DMS 273 (cell line): ENCODE data around the gene ARL14.
"Not testable (repeated sequence)": the region's sequence is repeated elsewhere in the genome, so short reads cannot be mapped to it uniquely, and the experiment has no call there.

ENCODE experiments used
- DNase-seq: peaks from one replicate; lab custom pipeline; 2025; ENCODE audit not compliant: unreplicated experiment; lab: John Stamatoyannopoulos, UW

ARL14 gene

DNA sequence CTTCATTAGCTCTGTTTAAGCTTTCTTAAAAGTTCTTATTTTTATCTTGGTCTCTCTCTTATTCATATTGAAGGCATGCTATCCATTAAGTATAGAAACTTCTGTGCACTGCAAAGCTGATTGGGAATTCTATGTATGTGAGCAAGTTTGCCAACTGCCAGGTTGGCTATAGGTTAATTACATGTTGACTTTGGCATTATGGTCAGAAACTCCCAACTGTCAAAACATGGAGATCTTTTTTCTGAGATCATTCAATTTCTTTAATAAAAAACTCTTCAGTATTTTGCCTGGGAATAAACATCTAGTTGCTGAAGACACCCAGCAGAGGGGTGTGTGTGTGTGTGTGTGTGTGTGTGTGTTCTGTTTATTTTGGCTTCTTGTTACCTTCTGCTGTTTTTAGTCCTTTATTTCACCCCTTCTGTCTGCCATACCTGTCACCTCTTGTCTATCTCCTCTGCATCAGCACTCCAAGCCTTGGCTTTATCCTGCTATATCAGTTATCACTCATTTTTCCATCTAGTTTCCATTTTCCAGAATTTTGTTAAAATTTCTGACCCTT is 1.3 kb upstream of the ARL14 start:
- DNase-seq: peak; percentile 39

GRCh38 chr3:160677459-160677881 is 510 bp downstream of the ARL14 start:
- DNase-seq: no peak

GRCh38 chr3:160678292-160678842 is 1.4 kb downstream of the ARL14 start:
- DNase-seq: peak; percentile 65

- no peak for DNase-seq
Observed at GRCh38 chr3:160684368-160684740, 7.4 kb downstream of the ARL14 start.

GRCh38 chr3:160685144-160685766 is 8.3 kb downstream of the ARL14 start:
- DNase-seq: peak; percentile 40

- DNase-seq: peak; percentile 66
Observed at GRCh38 chr3:160686955-160687535, 10.1 kb downstream of the ARL14 start.

GRCh38 chr3:160691151-160691550 is 14.2 kb downstream of the ARL14 start:
- no peak for DNase-seq

- no peak for DNase-seq
Observed at GRCh38 chr3:160691962-160692361, 15.0 kb downstream of the ARL14 start.

- DNase-seq: no peak
Observed at GRCh38 chr3:160693191-160693590, 16.2 kb downstream of the ARL14 start.

DNA sequence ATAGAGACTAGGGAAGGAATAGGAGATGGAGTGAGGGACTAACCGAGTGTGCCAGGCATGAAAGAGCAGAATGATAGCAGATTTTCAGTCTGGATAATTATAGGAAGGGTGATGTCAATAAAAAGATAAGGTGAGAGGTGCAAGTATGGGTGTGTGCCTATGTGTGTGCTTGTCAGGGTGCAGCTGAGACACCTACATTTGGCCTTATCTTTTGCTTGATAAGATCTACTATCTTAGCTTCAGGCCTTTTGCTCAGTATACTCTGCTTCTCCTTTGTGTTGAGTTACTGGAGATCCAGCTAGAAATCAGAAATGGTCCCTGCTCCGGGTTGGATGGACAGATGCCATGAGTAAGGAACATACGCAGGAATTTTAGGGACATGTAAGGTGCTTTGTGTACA is 17.4 kb downstream of the ARL14 start:
- DNase-seq: no peak

DNA sequence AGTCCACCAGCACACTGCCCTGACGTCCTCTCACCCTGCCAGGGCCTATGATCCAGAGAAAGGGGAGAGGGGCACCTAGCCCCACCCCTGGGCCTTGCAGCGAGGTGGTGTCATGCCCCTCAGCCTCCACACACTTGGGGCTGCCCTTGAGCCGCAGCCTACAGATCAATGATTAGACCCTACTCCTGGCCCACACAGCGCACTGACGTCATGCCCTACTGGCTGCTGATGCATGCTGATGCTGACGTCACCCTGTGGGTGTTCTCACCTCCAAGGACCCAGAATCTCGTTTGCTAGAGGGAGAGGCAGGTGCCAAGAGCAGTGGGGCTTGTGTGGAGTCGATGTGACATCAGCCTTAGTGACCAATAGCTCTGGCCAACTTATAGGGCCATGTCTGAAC is 18.0 kb downstream of the ARL14 start:
- DNase-seq: no peak

GRCh38 chr3:160695915-160696327 is 19.0 kb downstream of the ARL14 start:
- no peak for DNase-seq

GRCh38 chr3:160697637-160698380 is 20.8 kb downstream of the ARL14 start:
- no peak for DNase-seq

- DNase-seq: no peak
Observed at GRCh38 chr3:160698599-160699195, 21.7 kb downstream of the ARL14 start.

DNA sequence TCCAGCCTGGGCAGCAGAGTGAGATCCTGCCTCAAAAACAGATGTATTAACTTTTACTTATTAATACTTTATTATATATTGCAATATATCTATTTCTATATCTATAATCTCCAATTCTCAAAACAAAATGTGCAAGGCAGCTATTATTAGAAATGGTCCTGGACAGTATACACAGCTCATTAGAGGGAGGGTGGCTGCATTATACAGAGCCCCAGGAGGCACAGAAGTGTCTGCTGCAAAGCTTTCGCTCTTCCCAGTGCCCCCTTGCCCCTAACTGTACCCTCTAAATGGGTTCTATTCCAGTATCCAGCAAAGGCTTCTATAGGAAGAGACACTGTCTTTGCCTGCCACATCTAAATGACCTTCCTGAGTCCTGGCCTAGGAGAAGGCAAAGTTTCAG is 24.5 kb downstream of the ARL14 start:
- no peak for DNase-seq

- no peak for DNase-seq
Observed at GRCh38 chr3:160702290-160702689, 25.3 kb downstream of the ARL14 start.

DNA sequence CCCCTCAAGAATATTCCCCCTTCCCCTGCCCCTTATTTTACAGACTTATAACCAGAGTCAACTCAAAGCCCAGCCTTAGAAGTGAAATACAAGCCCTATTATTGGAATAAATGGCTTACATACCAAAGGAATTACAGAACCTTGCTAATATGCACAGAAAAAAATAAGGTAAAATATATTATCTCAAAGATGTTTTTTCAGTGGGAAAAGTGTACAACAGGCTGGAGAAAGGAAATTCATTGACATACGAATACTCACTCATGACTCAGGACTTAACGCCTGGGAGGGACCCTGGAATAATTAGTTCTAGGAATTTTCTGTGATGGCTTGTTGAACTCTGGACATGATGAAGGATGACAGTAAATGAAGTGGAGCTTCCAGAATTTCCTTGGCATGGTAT is 27.0 kb downstream of the ARL14 start:
- DNase-seq: no peak

DNA sequence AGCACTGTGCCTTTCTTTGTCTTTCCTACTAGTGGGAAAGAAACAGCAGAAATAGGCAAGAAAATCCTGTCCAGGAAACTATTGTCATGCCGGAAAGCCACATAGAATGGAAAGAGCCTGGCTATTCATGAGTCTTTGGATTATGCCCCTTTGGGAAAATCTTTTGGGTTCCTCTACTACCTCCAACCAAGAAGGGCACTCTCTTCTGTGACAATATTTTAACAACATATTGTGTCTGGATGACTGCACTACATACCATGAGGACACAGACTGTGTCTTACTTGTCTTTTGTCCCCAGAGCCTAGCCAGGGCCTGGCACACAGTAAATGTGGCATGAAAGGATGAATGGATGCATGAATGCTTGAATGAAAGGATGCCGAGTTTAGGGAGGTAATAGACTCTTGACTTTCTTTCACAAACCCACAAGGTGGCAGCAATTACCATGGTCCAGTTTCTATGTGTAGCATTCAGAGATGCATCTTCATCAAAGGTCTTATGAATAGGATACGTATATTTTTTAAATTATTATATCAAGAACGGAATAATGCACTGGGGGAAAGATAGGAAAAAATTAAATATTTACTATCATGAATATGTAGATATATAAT is 30.3 kb downstream of the ARL14 start:
- DNase-seq: peak; percentile 87

DNA sequence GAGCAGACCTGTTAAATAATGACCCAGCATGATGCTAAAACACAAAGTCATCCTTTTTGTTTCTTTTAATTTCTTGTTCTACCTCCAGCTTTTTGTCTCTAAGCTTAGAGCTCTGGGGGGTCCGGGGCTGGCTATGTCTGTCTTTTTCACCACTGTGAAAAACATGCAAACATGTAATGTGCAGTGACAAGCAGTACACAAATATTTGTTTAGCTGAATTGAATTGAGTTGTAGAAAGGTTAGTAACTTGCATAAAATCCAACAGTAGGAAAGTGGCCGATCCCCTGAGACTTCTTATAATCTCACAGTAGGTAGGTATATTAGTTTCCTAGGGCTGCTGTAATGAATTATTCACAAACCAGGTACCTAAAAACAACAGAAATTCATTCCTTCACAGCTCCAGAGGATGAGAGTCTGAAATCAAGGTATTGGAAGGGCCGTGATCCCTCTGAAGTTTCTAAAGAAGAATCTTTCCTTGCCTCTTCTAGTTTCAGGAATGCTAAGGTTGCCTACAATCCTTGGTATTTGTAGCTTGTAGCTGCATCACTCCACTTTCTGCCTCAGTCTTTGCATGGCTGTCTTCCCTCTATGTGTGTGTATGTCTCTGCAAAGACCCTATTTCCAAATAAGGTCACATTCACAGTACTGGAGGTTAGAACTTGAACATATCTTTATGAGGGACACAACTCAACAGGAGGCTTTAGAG is 32.7 kb downstream of the ARL14 start:
- no peak for DNase-seq

- DNase-seq: not testable (repeated sequence)
Observed at GRCh38 chr3:160713144-160713543, 36.2 kb downstream of the ARL14 start.
